KG1 (cell line): ENCODE measurements around the gene USP31.
"Not testable (repeated sequence)": the region's sequence is repeated elsewhere in the genome, so short reads cannot be mapped to it uniquely, and the experiment has no call there.

Source experiments
- DNase-seq: peaks from one replicate; lab custom pipeline; 2025; lab: John Stamatoyannopoulos, UW

The USP31 gene

DNA sequence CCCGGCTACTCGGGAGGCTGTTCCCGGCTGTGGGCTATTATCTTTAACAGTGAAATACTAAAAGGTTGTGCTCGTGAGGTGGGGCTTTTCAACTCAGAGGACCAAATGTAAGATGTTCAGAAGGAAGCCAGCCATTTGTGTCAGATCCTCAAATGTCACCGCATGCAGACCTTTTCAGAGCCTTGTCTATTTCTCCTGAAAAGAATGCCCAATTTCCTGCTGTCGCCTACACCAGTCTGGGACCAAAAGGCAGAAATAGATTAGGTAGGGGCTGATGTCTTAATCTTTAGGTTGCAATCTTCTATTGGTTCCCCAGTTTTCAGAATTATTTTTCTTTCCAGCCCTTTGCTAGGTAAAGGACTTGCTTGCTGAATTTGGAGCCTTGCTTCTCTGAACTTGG lies 8.9 kb upstream of the USP31 start:
- no peak for DNase-seq

- DNase-seq = no peak
Measured at GRCh38 chr16:23156946-23157460, 7.8 kb upstream of the USP31 start.

DNA sequence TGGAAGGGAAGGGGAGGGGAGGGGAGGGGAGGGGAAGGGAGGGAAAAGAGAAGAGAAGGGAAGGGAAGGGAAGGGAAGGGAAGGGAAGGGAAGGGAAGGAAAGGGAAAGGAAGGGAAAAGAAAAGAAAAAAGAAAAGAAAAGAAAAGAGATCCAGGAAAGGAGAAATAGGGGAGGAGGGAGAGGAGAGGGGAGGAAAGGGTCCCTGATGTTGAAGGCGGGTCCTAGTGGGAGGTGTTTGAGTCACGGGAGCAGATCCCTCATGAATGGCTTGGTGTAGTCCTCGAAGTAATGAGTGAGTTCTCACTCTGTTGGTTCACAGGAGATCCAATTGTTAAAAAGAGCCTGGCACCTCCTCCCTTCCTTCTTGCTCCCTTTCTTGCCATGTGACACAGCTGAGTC lies 6.9 kb upstream of the USP31 start:
- DNase-seq = no peak

DNA sequence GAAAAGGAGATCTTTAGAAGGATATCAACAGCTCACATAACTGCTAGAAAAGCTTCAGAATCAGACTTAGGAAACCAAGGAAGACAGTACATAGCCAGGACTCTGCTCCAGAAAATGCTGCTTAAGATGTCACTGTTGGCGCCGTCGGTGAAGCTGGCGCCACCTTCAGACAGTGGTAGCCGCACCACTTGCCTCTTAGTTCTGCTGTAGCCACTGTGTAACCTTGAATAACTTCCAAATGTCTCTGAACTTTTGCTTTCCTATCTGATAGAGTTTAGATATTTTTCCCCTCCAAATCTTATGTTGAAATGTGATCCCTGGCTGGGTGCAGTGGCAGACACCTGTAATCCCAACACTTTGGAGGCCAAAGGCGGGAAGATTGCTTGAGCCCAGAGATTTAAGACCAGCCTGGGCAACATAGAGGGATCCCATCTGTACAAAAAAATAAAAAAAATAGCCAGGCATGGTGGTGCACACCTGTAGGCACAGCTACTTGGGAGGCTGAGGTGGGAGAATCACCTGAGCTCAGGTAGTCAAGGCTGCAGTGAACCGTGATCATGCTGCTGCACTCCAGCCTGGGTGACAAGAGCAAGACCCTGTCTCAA lies 6.3 kb upstream of the USP31 start:
- no peak for DNase-seq

DNA sequence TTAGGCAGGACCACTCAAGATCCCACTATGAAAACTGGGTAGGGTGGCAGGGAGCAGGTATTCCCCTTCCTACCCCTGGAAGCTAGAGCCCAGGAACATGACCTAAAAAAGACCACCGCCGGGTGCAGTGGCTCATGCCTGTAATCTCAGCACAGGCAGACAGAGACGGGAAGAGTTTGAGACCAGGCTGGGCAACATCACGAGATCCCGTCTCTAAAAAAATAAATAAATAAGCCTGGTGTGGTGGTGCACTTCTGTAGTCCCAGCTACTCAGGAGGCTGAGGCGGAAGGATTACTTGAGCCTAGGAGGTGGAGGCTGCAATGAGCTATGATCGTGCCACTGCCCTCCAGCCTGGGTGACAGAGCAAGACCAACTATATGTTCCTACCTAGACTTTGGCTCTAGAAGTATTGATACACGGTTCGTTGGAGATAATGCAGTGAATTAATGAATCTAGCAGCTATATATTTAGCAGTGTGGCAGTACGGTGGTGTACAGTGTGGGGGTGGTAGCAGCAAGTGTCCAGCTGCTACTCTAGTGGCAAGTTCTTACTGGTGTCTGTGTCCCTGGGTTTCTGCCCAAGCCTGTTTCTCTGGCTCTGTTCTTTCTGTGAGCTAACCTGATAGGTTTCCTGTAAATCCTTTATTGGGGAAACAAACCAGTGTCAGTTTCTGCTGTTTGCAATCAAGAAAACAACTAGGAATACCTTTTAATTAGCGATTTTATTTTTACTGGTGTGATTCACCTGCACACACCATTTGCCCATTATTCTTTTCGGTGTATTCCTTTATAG lies 3.3 kb upstream of the USP31 start:
- no peak for DNase-seq

GRCh38 chr16:23149993-23150364 lies 727 bp upstream of the USP31 start:
- no peak for DNase-seq

GRCh38 chr16:23148513-23149266 lies 562 bp downstream of the USP31 start:
- no peak for DNase-seq

DNA sequence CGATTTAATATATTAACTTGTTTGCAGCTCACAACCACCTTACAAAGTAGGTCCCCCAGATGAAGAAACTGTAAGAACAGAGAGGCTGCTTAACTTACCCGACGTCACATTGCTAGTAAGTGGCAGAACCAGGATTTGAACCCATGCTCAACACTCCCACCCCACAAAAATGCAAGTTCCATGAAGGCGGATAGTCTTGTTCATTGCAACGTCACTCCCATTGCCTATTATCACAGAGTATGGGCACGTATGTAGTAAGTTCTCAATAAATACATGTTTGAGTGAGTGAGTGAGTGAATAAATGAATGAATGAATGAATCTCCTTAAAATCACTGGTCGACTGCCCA lies 1.1 kb downstream of the USP31 start:
- DNase-seq = no peak

- DNase-seq = no peak
Measured at GRCh38 chr16:23147666-23148065, 1.6 kb downstream of the USP31 start.

GRCh38 chr16:23146877-23147601 lies 2.2 kb downstream of the USP31 start:
- no peak for DNase-seq

DNA sequence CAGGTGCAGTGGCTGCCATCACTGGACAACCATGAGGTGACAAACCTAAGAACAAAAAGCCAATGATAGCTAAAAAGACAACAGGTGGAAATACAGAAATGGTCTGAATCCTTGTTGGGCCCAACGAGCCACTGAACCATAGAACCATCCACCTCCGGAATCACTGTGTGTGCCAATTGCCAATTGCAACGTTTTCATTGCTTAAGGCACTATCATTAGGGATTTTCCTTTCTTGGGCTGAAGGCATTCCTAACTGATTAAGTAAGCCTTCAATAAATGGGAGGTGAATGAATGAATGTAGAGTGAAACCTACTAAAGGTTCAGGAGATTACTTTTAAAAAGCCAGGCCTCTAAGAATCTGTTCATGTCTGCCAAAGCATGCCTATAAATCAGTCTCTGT lies 3.6 kb downstream of the USP31 start:
- DNase-seq = no peak

GRCh38 chr16:23145186-23145585 lies 4.1 kb downstream of the USP31 start:
- no peak for DNase-seq

DNA sequence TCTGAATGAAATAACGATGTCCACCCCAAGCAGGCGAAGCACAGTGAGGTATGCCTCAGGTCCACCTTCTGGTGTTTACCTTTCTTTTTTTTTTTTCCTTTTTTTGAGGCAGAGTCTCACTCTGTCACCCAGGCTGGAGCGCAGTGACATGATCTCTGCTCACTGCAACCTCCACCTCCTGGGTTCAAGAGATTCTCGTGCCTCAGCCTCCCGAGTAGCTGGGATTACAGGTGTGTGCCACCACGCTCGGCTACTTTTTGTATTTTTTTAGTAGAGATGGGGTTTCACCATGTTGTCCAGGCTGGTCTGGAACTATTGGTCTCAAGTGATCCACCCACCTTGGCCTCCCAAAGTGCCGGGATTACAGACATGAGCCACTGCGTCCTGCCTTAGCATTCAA lies 4.9 kb downstream of the USP31 start:
- not testable (repeated sequence) for DNase-seq

DNA sequence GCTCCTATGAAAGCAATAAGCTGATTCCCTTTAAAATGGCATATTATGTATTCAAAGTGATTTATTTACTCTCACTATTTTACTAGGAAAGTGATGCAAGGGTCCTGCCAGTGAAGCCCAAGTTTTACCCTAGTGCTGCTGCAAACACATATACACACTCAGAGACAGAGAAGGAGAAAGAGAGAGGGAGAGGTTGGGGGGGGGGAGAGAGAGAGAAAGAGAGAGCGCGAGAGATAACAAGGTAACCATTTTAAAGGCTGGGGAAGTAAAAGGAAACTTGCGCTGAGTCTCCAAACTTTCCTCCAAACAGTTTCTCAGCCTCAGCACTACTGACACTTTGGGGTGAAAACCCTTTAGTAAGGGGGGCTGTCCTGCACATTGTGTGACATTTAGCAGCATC lies 5.9 kb downstream of the USP31 start:
- no peak for DNase-seq

GRCh38 chr16:23141959-23142740 lies 7.1 kb downstream of the USP31 start:
- no peak for DNase-seq

- no peak for DNase-seq
Measured at GRCh38 chr16:23141500-23141899, 7.8 kb downstream of the USP31 start.

DNA sequence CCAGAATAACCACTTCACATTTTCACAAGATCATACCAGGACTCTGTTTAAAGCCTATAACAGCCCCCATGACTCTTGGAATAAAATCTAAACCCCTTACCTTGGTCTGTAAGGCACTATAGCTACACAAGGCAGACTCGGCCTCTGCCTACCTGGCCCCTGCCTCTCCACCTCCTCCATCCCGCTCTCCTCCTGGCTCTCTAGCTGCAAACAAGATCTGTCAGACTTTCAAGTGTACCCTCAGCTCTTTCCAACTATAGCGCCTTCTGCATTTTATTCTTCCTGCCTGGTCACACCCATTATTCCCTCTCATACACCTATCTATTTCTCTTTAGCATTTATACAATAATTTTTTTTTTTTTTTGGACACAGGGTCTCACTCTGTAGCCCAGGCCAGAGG lies 8.2 kb downstream of the USP31 start:
- DNase-seq = no peak

GRCh38 chr16:23140107-23140506 lies 9.1 kb downstream of the USP31 start:
- no peak for DNase-seq

- no peak for DNase-seq
Measured at GRCh38 chr16:23137818-23138217, 11.4 kb downstream of the USP31 start.

- no peak for DNase-seq
Measured at GRCh38 chr16:23137256-23137655, 12.0 kb downstream of the USP31 start.

GRCh38 chr16:23134274-23134673 lies 15.0 kb downstream of the USP31 start:
- no peak for DNase-seq
